Measurements from ENCODE around the gene NEK11.

GRCh38 chr3:131077904-131078303 lies 51.2 kb downstream of the NEK11 start:
- TF ChIP-seq POLR2AphosphoS5 (IDR thresholded peaks at IDR 0.05; ENCODE audit: insufficient read depth, low read depth, low read length), result no peak
- no peak for TF ChIP-seq CTCF (IDR thresholded peaks at IDR 0.05; ENCODE audit: extremely low read depth in 1 of 2, insufficient read depth in 1 of 2, low read depth in 1 of 2, low read length in 2 of 2)
- TF ChIP-seq GATA2 (IDR thresholded peaks at IDR 0.05; ENCODE audit: insufficient read depth, insufficient read length, low read depth, low read length), result no peak
- no peak for TF ChIP-seq EZH2 (IDR thresholded peaks at IDR 0.05; ENCODE audit: borderline replicate concordance, low read depth, low read length, severe bottlenecking)
